HepG2 (cell line): Measurements from ENCODE around the gene SEMA4F. TPM values are rescaled to one million over a fixed set of nuclear protein-coding genes. Genes with fewer than 3 reads are reported as not detected.

Experiments used
- HOXA5 ChIP-seq: sonication (generic); formaldehyde crosslinking; IDR thresholded peaks from 2 replicates; pipeline ENCODE4 v1.4.0; 2020; ENCODE audit warnings: missing genetic modification reagents
- SETDB1 ChIP-seq: sonication (generic); formaldehyde crosslinking; IDR thresholded peaks from 2 replicates; pipeline ENCODE4 v1.5.1; 2020; ENCODE audit warnings: missing genetic modification reagents, mild to moderate bottlenecking, borderline replicate concordance
- SMAD9 ChIP-seq: sonication (generic); formaldehyde crosslinking; IDR thresholded peaks from 2 replicates; pipeline ENCODE4 v1.5.1; 2020; ENCODE audit warnings: mild to moderate bottlenecking, missing genetic modification reagents
- SRY ChIP-seq: sonication (generic); formaldehyde crosslinking; IDR thresholded peaks from 2 replicates; pipeline ENCODE4 v1.8.0; 2022; ENCODE audit warnings: mild to moderate bottlenecking, missing genetic modification reagents
- ZNF552 ChIP-seq: sonication (generic); formaldehyde crosslinking; IDR thresholded peaks from 2 replicates; pipeline ENCODE4 v1.9.0; 2022; ENCODE audit warnings: missing genetic modification reagents, mild to moderate bottlenecking, borderline replicate concordance
- ZNF670 ChIP-seq: sonication (generic); formaldehyde crosslinking; IDR thresholded peaks from 2 replicates; pipeline ENCODE4 v1.8.0; 2022; ENCODE audit warnings: mild to moderate bottlenecking, missing genetic modification reagents, borderline replicate concordance
- ZNF713 ChIP-seq: sonication (generic); formaldehyde crosslinking; IDR thresholded peaks from 2 replicates; pipeline ENCODE4 v1.4.0; 2020; ENCODE audit warnings: mild to moderate bottlenecking, missing genetic modification reagents
- ZNF839 ChIP-seq: sonication (generic); formaldehyde crosslinking; IDR thresholded peaks from 2 replicates; pipeline ENCODE4 v1.4.0; 2020; ENCODE audit warnings: missing genetic modification reagents, mild to moderate bottlenecking, borderline replicate concordance
- polyA plus RNA-seq, 8 experiments: library from polyadenylated mRNA; depleted of rRNA in 3 of 8; stranded (reverse) in 7 of 8; unstranded in 1 of 8; fragments of >200 nt; fragmentation: Illumina TruSeq in 4 of 8; extraction: Trizol in 4 of 8; gene quantifications; 2 replicates each; pipeline versions ENCODE4 v1.2.1 to v1.2.3, GENCODE V29; 2011 to 2016; ENCODE audit warnings: low read depth in 4 of 8, missing spikeins in 1 of 8, mixed read lengths in 1 of 8; ENCODE audit not compliant: insufficient read depth in 1 of 8
- total RNA-seq, 5 experiments: library from RNA; depleted of rRNA; stranded (reverse); fragments of >200 nt; fragmentation: Illumina TruSeq; extraction: Trizol; gene quantifications; 2 replicates each; pipeline ENCODE4 v1.2.3, GENCODE V29; 2016; ENCODE audit warnings: low read depth in 1 of 5
- TF ChIP-seq, protein P1 (sequence below): sonication (generic); formaldehyde crosslinking; IDR thresholded peaks from 2 replicates; pipeline ENCODE4 v1.9.0; 2021; ENCODE audit warnings: mild to moderate bottlenecking, missing genetic modification reagents
- TF ChIP-seq, protein P2 (sequence below), 2 experiments: sonication (generic) in 1 of 2; formaldehyde crosslinking in 1 of 2; IDR thresholded peaks; 2 replicates each; pipeline versions ENCODE4 v1.4.0 to v1.6.1; 2018 to 2020; ENCODE audit warnings: missing genetic modification reagents in 2 of 2, borderline replicate concordance in 1 of 2, low read depth in 1 of 2, mild to moderate bottlenecking in 1 of 2, missing biosample characterization in 1 of 2
- TF ChIP-seq, protein P3 (sequence below): sonication (generic); formaldehyde crosslinking; IDR thresholded peaks from 2 replicates; pipeline ENCODE4 v1.4.0; 2020; ENCODE audit warnings: missing genetic modification reagents
- TF ChIP-seq, protein P4 (sequence below): sonication (generic); formaldehyde crosslinking; IDR thresholded peaks from 2 replicates; pipeline ENCODE4 v1.4.0; 2020; ENCODE audit warnings: missing genetic modification reagents, mild to moderate bottlenecking, borderline replicate concordance
- TF ChIP-seq, protein P5 (sequence below): sonication (generic); formaldehyde crosslinking; IDR thresholded peaks from 2 replicates; pipeline ENCODE4 v1.8.1; 2022; ENCODE audit warnings: mild to moderate bottlenecking, missing genetic modification reagents

Gene SEMA4F
- total and polyA plus RNA-seq, 2 of the 13 experiments (the other 11 are each of a cell fraction or from before 2014, with no cell fraction given) = 7.1 to 10.3 TPM

DNA sequence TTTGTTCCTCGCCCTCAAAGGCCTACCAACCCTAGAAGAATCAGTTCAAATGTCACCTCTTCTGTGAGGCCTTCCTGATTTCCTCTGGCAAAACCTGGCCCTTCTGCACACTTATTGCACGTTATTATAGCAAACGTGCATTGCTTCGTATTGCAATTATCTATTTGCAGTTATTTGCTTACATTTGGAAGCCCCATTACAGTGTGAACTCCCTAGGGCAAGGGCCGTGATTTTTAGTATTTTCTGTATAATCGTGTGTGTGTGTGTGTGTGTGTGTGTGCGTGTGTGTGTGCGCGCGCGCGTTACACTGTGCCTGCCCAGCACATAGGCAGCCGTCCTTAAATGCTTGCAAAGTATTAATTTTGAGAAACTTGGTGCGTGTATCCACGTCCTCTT is 460 bp upstream of the SEMA4F start (continued):
- TF ChIP-seq, protein P1, sequence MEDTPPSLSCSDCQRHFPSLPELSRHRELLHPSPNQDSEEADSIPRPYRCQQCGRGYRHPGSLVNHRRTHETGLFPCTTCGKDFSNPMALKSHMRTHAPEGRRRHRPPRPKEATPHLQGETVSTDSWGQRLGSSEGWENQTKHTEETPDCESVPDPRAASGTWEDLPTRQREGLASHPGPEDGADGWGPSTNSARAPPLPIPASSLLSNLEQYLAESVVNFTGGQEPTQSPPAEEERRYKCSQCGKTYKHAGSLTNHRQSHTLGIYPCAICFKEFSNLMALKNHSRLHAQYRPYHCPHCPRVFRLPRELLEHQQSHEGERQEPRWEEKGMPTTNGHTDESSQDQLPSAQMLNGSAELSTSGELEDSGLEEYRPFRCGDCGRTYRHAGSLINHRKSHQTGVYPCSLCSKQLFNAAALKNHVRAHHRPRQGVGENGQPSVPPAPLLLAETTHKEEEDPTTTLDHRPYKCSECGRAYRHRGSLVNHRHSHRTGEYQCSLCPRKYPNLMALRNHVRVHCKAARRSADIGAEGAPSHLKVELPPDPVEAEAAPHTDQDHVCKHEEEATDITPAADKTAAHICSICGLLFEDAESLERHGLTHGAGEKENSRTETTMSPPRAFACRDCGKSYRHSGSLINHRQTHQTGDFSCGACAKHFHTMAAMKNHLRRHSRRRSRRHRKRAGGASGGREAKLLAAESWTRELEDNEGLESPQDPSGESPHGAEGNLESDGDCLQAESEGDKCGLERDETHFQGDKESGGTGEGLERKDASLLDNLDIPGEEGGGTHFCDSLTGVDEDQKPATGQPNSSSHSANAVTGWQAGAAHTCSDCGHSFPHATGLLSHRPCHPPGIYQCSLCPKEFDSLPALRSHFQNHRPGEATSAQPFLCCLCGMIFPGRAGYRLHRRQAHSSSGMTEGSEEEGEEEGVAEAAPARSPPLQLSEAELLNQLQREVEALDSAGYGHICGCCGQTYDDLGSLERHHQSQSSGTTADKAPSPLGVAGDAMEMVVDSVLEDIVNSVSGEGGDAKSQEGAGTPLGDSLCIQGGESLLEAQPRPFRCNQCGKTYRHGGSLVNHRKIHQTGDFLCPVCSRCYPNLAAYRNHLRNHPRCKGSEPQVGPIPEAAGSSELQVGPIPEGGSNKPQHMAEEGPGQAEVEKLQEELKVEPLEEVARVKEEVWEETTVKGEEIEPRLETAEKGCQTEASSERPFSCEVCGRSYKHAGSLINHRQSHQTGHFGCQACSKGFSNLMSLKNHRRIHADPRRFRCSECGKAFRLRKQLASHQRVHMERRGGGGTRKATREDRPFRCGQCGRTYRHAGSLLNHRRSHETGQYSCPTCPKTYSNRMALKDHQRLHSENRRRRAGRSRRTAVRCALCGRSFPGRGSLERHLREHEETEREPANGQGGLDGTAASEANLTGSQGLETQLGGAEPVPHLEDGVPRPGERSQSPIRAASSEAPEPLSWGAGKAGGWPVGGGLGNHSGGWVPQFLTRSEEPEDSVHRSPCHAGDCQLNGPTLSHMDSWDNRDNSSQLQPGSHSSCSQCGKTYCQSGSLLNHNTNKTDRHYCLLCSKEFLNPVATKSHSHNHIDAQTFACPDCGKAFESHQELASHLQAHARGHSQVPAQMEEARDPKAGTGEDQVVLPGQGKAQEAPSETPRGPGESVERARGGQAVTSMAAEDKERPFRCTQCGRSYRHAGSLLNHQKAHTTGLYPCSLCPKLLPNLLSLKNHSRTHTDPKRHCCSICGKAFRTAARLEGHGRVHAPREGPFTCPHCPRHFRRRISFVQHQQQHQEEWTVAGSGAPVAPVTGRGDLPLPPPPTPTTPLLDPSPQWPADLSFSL (CRISPR knock-in tag) = peak; percentile 85
- 0 out of 2 replicates have a peak, but pooled peaks have one; percentile 10 for TF ChIP-seq ZNF670 (CRISPR knock-in tag)
- TF ChIP-seq ZNF839 (CRISPR knock-in tag) = peak; percentile 8; the same call in 1 of the 2 replicates
- TF ChIP-seq, protein P2, sequence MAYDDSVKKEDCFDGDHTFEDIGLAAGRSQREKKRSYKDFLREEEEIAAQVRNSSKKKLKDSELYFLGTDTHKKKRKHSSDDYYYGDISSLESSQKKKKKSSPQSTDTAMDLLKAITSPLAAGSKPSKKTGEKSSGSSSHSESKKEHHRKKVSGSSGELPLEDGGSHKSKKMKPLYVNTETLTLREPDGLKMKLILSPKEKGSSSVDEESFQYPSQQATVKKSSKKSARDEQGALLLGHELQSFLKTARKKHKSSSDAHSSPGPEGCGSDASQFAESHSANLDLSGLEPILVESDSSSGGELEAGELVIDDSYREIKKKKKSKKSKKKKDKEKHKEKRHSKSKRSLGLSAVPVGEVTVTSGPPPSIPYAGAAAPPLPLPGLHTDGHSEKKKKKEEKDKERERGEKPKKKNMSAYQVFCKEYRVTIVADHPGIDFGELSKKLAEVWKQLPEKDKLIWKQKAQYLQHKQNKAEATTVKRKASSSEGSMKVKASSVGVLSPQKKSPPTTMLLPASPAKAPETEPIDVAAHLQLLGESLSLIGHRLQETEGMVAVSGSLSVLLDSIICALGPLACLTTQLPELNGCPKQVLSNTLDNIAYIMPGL (CRISPR knock-in tag; IDR thresholded peaks at IDR 0.05; ENCODE audit: borderline replicate concordance in 1 of 2, low read depth in 1 of 2) = no peak
- TF ChIP-seq, protein P3, sequence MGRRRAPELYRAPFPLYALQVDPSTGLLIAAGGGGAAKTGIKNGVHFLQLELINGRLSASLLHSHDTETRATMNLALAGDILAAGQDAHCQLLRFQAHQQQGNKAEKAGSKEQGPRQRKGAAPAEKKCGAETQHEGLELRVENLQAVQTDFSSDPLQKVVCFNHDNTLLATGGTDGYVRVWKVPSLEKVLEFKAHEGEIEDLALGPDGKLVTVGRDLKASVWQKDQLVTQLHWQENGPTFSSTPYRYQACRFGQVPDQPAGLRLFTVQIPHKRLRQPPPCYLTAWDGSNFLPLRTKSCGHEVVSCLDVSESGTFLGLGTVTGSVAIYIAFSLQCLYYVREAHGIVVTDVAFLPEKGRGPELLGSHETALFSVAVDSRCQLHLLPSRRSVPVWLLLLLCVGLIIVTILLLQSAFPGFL (CRISPR knock-in tag) = no peak
- no peak for TF ChIP-seq HOXA5
- TF ChIP-seq SETDB1 = 0 out of 2 replicates have a peak, but pooled peaks have one; percentile 46
- 0 out of 2 replicates have a peak, but pooled peaks have one; percentile 5 for TF ChIP-seq ZNF713 (CRISPR knock-in tag)
- TF ChIP-seq SRY (CRISPR knock-in tag) = no peak; the same call in 1 of the 2 replicates
- TF ChIP-seq ZNF552 (CRISPR knock-in tag) = 0 out of 2 replicates have a peak, but pooled peaks have one; percentile 38
- TF ChIP-seq, protein P4, sequence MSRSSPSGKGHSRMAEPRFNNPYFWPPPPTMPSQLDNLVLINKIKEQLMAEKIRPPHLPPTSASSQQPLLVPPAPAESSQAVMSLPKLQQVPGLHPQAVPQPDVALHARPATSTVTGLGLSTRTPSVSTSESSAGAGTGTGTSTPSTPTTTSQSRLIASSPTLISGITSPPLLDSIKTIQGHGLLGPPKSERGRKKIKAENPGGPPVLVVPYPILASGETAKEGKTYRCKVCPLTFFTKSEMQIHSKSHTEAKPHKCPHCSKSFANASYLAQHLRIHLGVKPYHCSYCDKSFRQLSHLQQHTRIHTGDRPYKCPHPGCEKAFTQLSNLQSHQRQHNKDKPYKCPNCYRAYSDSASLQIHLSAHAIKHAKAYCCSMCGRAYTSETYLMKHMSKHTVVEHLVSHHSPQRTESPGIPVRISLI (CRISPR knock-in tag) = peak; percentile 15; the same call in 1 of the 2 replicates
- peak; percentile 25; the same call in 1 of the 2 replicates for TF ChIP-seq SMAD9 (CRISPR knock-in tag)
- TF ChIP-seq, protein P5, sequence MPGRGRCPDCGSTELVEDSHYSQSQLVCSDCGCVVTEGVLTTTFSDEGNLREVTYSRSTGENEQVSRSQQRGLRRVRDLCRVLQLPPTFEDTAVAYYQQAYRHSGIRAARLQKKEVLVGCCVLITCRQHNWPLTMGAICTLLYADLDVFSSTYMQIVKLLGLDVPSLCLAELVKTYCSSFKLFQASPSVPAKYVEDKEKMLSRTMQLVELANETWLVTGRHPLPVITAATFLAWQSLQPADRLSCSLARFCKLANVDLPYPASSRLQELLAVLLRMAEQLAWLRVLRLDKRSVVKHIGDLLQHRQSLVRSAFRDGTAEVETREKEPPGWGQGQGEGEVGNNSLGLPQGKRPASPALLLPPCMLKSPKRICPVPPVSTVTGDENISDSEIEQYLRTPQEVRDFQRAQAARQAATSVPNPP (CRISPR knock-in tag) = no peak
